Type B pancreatic cell (in vitro differentiated cells): ENCODE data around the gene RPL28. TPM values are rescaled to one million over a fixed set of nuclear protein-coding genes. Genes with fewer than 3 reads are reported as not detected.

Experiments used
- DNase-seq: peaks from one replicate; pipeline ENCODE4 v3.0.0; 2021; ENCODE audit warnings: mixed read lengths; ENCODE audit not compliant: unreplicated experiment; ENCODE audit errors: extremely low spot score
- H3K27ac Mint-ChIP-seq: 2 replicates; pipeline ENCODE4 v1.8.0; 2021; ENCODE audit warnings: mild to moderate bottlenecking, mixed read lengths
- H3K27me3 Mint-ChIP-seq: 2 replicates; pipeline ENCODE4 v1.8.0; 2021; ENCODE audit warnings: mixed read lengths
- H3K36me3 Mint-ChIP-seq: 2 replicates; pipeline ENCODE4 v1.8.0; 2021; ENCODE audit warnings: mixed read lengths
- H3K4me1 Mint-ChIP-seq: one replicate; pipeline ENCODE4 v1.8.0; 2021; ENCODE audit warnings: mixed read lengths; ENCODE audit not compliant: unreplicated experiment
- H3K4me3 Mint-ChIP-seq: 2 replicates; pipeline ENCODE4 v1.8.0; 2021; ENCODE audit warnings: mild to moderate bottlenecking, mixed read lengths
- H3K9me3 Mint-ChIP-seq: 2 replicates; pipeline ENCODE4 v1.8.0; 2021; ENCODE audit warnings: mixed read lengths
- CTCF ChIP-seq: fragments of 200-600 bp; sonication (generic); conservative IDR thresholded peaks from 2 replicates; pipeline ENCODE4 v1.5.0; 2021; ENCODE audit warnings: antibody characterized with exemption, mild to moderate bottlenecking
- total RNA-seq: library from RNA; stranded (reverse); gene quantifications from 2 replicates; pipeline ENCODE4 v1.2.1, GENCODE V29; 2021; ENCODE audit warnings: low replicate concordance

The RPL28 gene
- total RNA-seq, 1 donor from 2014 or later, result 1,799 TPM

GRCh38 chr19:55387736-55388497 lies 2.2 kb downstream of the RPL28 start:
- peaks cover 36% of the 10 kb centered on the region for H3K4me1 Mint-ChIP-seq
- TF ChIP-seq CTCF, result no peak

GRCh38 chr19:55389386-55390317 lies 3.9 kb downstream of the RPL28 start:
- Mint-ChIP-seq H3K27ac (no peak overlapping the region), H3K4me3 (peak overlapping the region; percentile 74), H3K9me3 (no peaks in the 10 kb centered on the region), H3K36me3 (peaks cover 13% of the 10 kb centered on the region), H3K27me3 (no peaks in the 10 kb centered on the region), H3K4me1 (peaks cover 40% of the 10 kb centered on the region)
- TF ChIP-seq CTCF, result no peak
- DNase-seq, result no peak

More at GRCh38 chr19:55387736-55388497, 2.2 kb downstream of the RPL28 start:
- H3K27ac Mint-ChIP-seq, result peak overlapping the region; percentile 13
- peaks cover 13% of the 10 kb centered on the region for H3K36me3 Mint-ChIP-seq
- H3K4me3 Mint-ChIP-seq, result peak overlapping the region; percentile 100
- H3K27me3 Mint-ChIP-seq, result no peaks in the 10 kb centered on the region
- no peaks in the 10 kb centered on the region for H3K9me3 Mint-ChIP-seq
- no peak for DNase-seq

GRCh38 chr19:55390461-55390880 lies 4.7 kb downstream of the RPL28 start:
- H3K27me3 Mint-ChIP-seq, result no peaks in the 10 kb centered on the region
- H3K9me3 Mint-ChIP-seq, result no peaks in the 10 kb centered on the region
- H3K4me1 Mint-ChIP-seq, result peaks cover 40% of the 10 kb centered on the region
- H3K36me3 Mint-ChIP-seq, result peaks cover 13% of the 10 kb centered on the region
- peak overlapping the region; percentile 20 for H3K4me3 Mint-ChIP-seq
- TF ChIP-seq CTCF, result no peak
- no peak overlapping the region for H3K27ac Mint-ChIP-seq
- no peak for DNase-seq

GRCh38 chr19:55391191-55391670 lies 5.5 kb downstream of the RPL28 start:
- no peak for DNase-seq
- Mint-ChIP-seq H3K4me3 (no peak overlapping the region), H3K4me1 (peaks cover 36% of the 10 kb centered on the region), H3K27me3 (no peaks in the 10 kb centered on the region), H3K9me3 (no peaks in the 10 kb centered on the region), H3K36me3 (peaks cover 9% of the 10 kb centered on the region), H3K27ac (no peak overlapping the region)
- no peak for TF ChIP-seq CTCF

- H3K9me3 Mint-ChIP-seq, result no peaks in the 10 kb centered on the region
- no peak for TF ChIP-seq CTCF
- H3K36me3 Mint-ChIP-seq, result peaks cover 3% of the 10 kb centered on the region
- no peaks in the 10 kb centered on the region for H3K27me3 Mint-ChIP-seq
- peaks cover 28% of the 10 kb centered on the region for H3K4me1 Mint-ChIP-seq
- no peak overlapping the region for H3K27ac Mint-ChIP-seq
- peak overlapping the region; percentile 17 for H3K4me3 Mint-ChIP-seq
- no peak for DNase-seq
These were observed 6.2 kb downstream of the RPL28 start for GRCh38 chr19:55391702-55392615.
